ENCODE data around the gene APC. TPM values are rescaled to one million over a fixed set of nuclear protein-coding genes. Genes with fewer than 3 reads are reported as not detected.

Gene APC
- total RNA-seq, 1 experiment from 2014 or later, result 47.6 TPM

DNA sequence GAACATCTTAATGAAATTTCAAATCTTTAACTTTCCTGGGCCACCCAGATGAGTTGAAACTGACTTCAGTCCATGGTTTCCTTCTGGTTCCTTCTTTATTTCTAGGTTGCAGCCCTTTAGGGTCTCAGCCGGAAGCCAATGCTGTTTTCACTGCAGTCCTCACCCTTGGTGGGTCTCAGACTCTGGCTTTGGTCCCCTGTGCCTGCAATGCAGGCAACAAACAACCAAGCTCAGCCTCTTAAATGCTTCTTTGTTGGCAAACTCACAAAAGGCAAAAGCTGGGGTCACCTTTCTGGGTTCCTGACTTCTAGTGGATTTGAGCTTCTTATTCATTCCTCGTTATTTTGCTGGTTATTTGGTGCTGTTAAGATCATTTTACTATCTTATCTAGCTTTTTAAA, 19.3 kb upstream of the APC start:
- no peak for DNase-seq
- TF ChIP-seq, protein P1, sequence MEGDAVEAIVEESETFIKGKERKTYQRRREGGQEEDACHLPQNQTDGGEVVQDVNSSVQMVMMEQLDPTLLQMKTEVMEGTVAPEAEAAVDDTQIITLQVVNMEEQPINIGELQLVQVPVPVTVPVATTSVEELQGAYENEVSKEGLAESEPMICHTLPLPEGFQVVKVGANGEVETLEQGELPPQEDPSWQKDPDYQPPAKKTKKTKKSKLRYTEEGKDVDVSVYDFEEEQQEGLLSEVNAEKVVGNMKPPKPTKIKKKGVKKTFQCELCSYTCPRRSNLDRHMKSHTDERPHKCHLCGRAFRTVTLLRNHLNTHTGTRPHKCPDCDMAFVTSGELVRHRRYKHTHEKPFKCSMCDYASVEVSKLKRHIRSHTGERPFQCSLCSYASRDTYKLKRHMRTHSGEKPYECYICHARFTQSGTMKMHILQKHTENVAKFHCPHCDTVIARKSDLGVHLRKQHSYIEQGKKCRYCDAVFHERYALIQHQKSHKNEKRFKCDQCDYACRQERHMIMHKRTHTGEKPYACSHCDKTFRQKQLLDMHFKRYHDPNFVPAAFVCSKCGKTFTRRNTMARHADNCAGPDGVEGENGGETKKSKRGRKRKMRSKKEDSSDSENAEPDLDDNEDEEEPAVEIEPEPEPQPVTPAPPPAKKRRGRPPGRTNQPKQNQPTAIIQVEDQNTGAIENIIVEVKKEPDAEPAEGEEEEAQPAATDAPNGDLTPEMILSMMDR (IDR thresholded peaks at IDR 0.05; ENCODE audit: unreplicated experiment), result no peak
- CTCF ChIA-PET, result no interaction called here
- Mint-ChIP-seq H3K27me3 (ENCODE audit: unreplicated experiment) (no peaks in the 10 kb centered on the region), H3K4me3 (ENCODE audit: low read depth, unreplicated experiment) (no peak overlapping the region), H3K36me3 (ENCODE audit: insufficient read depth, unreplicated experiment) (no peaks in the 10 kb centered on the region), H3K4me1 (ENCODE audit: low read depth, unreplicated experiment) (no peaks in the 10 kb centered on the region), H3K27ac (ENCODE audit: unreplicated experiment) (no peak overlapping the region), H3K9me3 (ENCODE audit: low read depth, unreplicated experiment) (no peaks in the 10 kb centered on the region)
- no TSS peak for BruUV-seq (replicated peaks)
- intact Hi-C loops (cut with micrococcal nuclease; ENCODE audit: unreplicated experiment), result no loop called here

DNA sequence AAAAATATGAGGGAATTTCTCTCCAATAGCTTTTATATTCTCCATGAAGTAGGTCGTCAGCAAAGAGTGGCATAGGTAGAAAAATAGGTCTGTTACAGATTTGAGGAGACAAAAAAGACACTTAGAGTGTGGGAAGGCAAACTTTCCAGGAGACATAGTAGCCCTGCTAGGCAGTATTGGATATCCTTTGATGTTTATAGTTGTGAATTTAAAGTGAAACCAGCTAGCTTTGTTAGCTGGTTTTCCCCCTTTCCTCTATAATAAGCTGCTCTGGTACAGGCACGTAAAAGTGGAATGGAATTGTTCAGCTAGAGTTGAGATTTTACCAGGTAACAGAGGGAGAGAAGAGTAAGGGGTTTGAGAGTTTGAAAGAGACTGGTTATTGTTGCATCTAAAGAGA, 17.1 kb upstream of the APC start:
- no TSS peak for BruUV-seq (replicated peaks)

DNA sequence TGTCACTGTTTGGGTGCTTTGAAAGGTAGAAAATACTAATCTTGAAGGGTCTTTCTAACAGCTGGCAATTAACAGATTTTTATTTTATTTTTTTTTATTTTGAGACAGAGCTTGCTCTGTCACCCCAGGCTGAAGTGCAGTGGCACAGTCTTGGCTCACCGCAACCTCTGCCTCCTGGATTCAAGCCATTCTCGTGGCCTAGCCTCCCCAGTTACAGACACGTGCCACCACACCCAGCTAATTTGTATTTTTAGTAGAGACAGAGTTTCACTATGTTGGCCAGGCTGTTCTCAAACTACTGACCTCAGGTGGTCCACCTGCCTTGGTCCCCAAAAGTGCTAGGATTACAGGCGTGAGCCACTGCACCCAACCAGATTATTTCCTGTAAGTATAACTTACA, 12.8 kb upstream of the APC start:
- TF ChIP-seq, protein P1 (IDR thresholded peaks at IDR 0.05; ENCODE audit: unreplicated experiment), result no peak
- DNase-seq, result no peak
- Mint-ChIP-seq H3K36me3 (ENCODE audit: insufficient read depth, unreplicated experiment) (no peaks in the 10 kb centered on the region), H3K4me3 (ENCODE audit: low read depth, unreplicated experiment) (no peak overlapping the region), H3K9me3 (ENCODE audit: low read depth, unreplicated experiment) (no peaks in the 10 kb centered on the region), H3K27me3 (ENCODE audit: unreplicated experiment) (no peaks in the 10 kb centered on the region), H3K4me1 (ENCODE audit: low read depth, unreplicated experiment) (no peaks in the 10 kb centered on the region), H3K27ac (ENCODE audit: unreplicated experiment) (no peak overlapping the region)
- CTCF ChIA-PET, result interaction anchor here (1.2 to 1.5 kb wide), 2 partner anchors 11 to 17 kb away, joined by 3 read pairs; no protein-coding TSS in a partner anchor
- no TSS peak for BruUV-seq (replicated peaks)
- intact Hi-C loops (cut with micrococcal nuclease; ENCODE audit: unreplicated experiment), result no loop called here

More for the DNA sequence above, 17.1 kb upstream of the APC start:
- Mint-ChIP-seq H3K4me3 (ENCODE audit: low read depth, unreplicated experiment) (no peak overlapping the region), H3K27ac (ENCODE audit: unreplicated experiment) (no peak overlapping the region), H3K27me3 (ENCODE audit: unreplicated experiment) (no peaks in the 10 kb centered on the region), H3K36me3 (ENCODE audit: insufficient read depth, unreplicated experiment) (no peaks in the 10 kb centered on the region), H3K4me1 (ENCODE audit: low read depth, unreplicated experiment) (no peaks in the 10 kb centered on the region), H3K9me3 (ENCODE audit: low read depth, unreplicated experiment) (no peaks in the 10 kb centered on the region)
- DNase-seq, result no peak
- TF ChIP-seq, protein P1 (IDR thresholded peaks at IDR 0.05; ENCODE audit: unreplicated experiment), result no peak
- CTCF ChIA-PET, result no interaction called here
- intact Hi-C loops (cut with micrococcal nuclease; ENCODE audit: unreplicated experiment), result no loop called here

DNA sequence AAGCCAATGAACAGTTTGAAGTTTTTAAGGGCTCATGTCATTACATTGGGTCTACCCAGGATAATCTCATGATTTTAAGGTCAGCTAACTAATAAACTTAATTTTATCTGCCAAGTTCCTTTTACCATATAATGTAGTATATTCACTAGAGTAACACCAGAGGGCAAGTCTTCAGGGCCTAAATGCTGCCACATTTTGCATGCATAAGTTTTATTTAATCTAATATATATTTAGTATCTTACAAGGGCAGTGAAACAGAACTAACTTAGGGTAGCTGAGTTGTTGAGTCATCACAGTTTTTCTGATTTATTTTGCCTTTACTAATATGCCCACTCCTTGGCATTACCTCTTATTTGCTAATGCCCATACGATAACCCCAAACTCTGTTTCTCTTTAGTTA, 8.1 kb upstream of the APC start:
- Mint-ChIP-seq H3K4me1 (ENCODE audit: low read depth, unreplicated experiment) (no peaks in the 10 kb centered on the region), H3K4me3 (ENCODE audit: low read depth, unreplicated experiment) (no peak overlapping the region), H3K27ac (ENCODE audit: unreplicated experiment) (no peak overlapping the region), H3K36me3 (ENCODE audit: insufficient read depth, unreplicated experiment) (no peaks in the 10 kb centered on the region), H3K27me3 (ENCODE audit: unreplicated experiment) (no peaks in the 10 kb centered on the region), H3K9me3 (ENCODE audit: low read depth, unreplicated experiment) (no peaks in the 10 kb centered on the region)
- intact Hi-C loops (cut with micrococcal nuclease; ENCODE audit: unreplicated experiment), result no loop called here
- TF ChIP-seq, protein P1 (IDR thresholded peaks at IDR 0.05; ENCODE audit: unreplicated experiment), result no peak
- no TSS peak for BruUV-seq (replicated peaks)
- no peak for DNase-seq
- CTCF ChIA-PET, result interaction anchor here (0.5 kb wide), 1 partner anchor 11 kb away, joined by 4 read pairs; no protein-coding TSS in a partner anchor
